Stimulated activated CD8-positive, alpha-beta memory T cell treated with anti-CD3 and anti-CD28 coated beads, Interleukin-12 subunit alpha, Interleukin-12 subunit beta, amount 100 ng/mL, for 1 hour (primary cell): ENCODE results near the gene ODR4.
"Not testable (repeated sequence)": the region's sequence is repeated elsewhere in the genome, so short reads cannot be mapped to it uniquely, and the experiment has no call there.

Experiments
- DNase-seq: peaks from one replicate; pipeline ENCODE4 v3.0.0-alpha.2; 2020; ENCODE audit warnings: low read depth

The ODR4 gene

GRCh38 chr1:186421446-186421845, 45.8 kb downstream of the ODR4 start:
- no peak for DNase-seq

- no peak for DNase-seq
Measured at GRCh38 chr1:186424539-186424938, 48.9 kb downstream of the ODR4 start.

- no peak for DNase-seq
Measured at GRCh38 chr1:186426118-186426517, 50.5 kb downstream of the ODR4 start.

- DNase-seq, result no peak
Measured at GRCh38 chr1:186429017-186429416, 53.4 kb downstream of the ODR4 start.

- no peak for DNase-seq
Measured at GRCh38 chr1:186435336-186435735, 59.7 kb downstream of the ODR4 start.

GRCh38 chr1:186438567-186438966, 62.9 kb downstream of the ODR4 start:
- DNase-seq, result no peak

GRCh38 chr1:186440584-186440983, 64.9 kb downstream of the ODR4 start:
- DNase-seq, result no peak

GRCh38 chr1:186442651-186443375, 67.2 kb downstream of the ODR4 start:
- DNase-seq, result no peak

GRCh38 chr1:186443638-186444037, 68.0 kb downstream of the ODR4 start:
- no peak for DNase-seq

GRCh38 chr1:186446152-186446551, 70.5 kb downstream of the ODR4 start:
- DNase-seq, result no peak

- DNase-seq, result no peak
Measured at GRCh38 chr1:186454981-186455380, 79.3 kb downstream of the ODR4 start.

GRCh38 chr1:186456729-186457255, 81.2 kb downstream of the ODR4 start:
- no peak for DNase-seq

- DNase-seq, result not testable (repeated sequence)
Measured at GRCh38 chr1:186459161-186459560, 83.5 kb downstream of the ODR4 start.

GRCh38 chr1:186461014-186461413, 85.4 kb downstream of the ODR4 start, which contains the start of gene PDC:
TSS of gene PDC (minus strand) at chr1:186461114. CDS start at chr1:186449459, 11,655 bp downstream.
- no peak for DNase-seq

GRCh38 chr1:186463511-186463910, 87.9 kb downstream of the ODR4 start:
- DNase-seq, result no peak

GRCh38 chr1:186463926-186464325, 88.3 kb downstream of the ODR4 start:
- no peak for DNase-seq

GRCh38 chr1:186465491-186465890, 89.9 kb downstream of the ODR4 start:
- not testable (repeated sequence) for DNase-seq

GRCh38 chr1:186465946-186466345, 90.3 kb downstream of the ODR4 start:
- no peak for DNase-seq
